ENCODE measurements around the gene PAFAH2.

Gene PAFAH2

GRCh38 chr1:26003262-26003661, 5.4 kb upstream of the PAFAH2 start:
- no peak overlapping the region for H3K4me3 ChIP-seq (ENCODE audit: low read depth, low read length)
- DNase-seq (ENCODE audit: low read depth) = no peak

DNA sequence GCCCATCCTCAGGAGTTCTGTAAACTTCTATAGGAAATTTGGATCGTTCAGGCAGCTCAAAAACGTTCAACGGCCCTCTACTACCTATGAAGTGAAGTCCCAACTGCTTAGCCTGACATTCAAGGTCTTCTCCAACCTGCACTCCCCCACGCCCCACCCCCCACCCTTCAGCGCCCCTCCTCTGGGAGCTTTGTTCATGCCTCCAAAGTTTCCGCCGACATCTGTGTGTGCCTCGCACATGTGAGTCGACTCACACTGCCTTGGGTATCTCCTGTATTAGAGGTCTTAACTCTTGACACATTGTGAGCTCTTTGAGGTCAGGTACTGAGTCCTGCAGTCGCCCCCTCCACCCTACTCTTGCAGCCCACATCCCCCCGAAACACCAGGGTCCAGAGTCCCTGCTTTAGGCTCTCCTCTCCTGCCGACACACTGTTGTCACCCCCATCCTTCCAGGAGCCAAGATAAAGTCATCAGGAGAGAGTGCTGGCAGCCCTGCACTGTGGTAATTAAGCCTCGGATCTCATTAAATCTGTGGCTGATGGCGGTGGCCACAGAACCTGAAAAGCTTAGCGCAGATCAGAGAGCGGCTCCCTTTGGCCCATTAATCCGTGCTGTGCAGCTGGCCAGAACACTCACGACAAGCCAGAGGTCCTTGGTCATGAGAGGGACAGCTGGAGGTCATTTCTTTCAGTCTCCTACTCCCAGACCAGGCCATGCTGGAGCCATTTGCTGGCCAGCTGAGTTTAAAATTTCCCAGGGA, 1.4 kb upstream of the PAFAH2 start:
- no peak overlapping the region for H3K4me3 ChIP-seq (ENCODE audit: low read depth, low read length)
- TF ChIP-seq, protein P1, sequence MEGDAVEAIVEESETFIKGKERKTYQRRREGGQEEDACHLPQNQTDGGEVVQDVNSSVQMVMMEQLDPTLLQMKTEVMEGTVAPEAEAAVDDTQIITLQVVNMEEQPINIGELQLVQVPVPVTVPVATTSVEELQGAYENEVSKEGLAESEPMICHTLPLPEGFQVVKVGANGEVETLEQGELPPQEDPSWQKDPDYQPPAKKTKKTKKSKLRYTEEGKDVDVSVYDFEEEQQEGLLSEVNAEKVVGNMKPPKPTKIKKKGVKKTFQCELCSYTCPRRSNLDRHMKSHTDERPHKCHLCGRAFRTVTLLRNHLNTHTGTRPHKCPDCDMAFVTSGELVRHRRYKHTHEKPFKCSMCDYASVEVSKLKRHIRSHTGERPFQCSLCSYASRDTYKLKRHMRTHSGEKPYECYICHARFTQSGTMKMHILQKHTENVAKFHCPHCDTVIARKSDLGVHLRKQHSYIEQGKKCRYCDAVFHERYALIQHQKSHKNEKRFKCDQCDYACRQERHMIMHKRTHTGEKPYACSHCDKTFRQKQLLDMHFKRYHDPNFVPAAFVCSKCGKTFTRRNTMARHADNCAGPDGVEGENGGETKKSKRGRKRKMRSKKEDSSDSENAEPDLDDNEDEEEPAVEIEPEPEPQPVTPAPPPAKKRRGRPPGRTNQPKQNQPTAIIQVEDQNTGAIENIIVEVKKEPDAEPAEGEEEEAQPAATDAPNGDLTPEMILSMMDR (IDR thresholded peaks at IDR 0.05; ENCODE audit: insufficient read depth, low read depth, low read length, missing control alignments) = no peak
- DNase-seq (ENCODE audit: low read depth) = no peak

More at GRCh38 chr1:26003262-26003661, 5.4 kb upstream of the PAFAH2 start:
- TF ChIP-seq, protein P1 (IDR thresholded peaks at IDR 0.05; ENCODE audit: insufficient read depth, low read depth, low read length, missing control alignments) = no peak

DNA sequence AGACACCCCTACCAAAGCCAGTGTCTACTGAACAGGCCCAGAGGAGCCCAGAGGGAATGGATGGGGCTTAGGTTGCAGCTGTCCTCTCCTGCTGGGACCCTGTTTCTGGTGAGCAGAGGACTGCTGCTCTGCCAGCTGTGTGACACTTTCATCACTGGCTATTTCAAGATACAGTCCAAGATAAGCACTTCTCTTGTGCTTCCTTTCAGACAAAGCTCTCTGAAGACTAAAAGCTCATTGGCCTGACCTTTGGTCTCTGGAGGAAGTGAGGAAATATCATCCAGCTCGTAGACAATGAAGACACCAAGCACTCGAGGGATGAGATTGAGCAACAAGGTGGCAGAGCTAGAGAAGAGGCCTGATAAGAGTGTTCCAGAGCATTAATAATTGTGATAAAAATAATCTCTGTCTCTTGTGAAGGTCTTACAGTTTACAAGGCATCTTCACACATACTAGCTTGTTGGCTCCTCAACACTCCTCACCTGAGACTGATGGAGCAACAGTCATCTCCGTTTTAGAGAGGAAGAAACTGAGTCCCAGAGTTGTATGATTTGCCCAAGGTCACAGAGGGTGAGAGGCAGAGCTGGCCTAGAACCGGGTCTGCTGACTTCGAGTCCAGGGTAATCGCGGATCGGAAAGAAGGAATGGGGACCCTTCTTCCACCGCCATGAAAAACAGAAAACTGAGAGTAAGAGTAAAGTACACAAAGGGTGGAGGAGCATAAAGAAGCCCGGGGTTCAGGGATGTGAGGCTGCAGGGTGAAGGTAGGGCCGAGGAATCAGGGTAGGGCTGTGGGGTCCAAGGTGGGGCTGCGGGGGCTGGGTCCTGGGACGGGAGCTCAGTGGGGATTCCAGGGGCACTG, 666 bp downstream of the PAFAH2 start:
- peak; percentile 56 for DNase-seq (ENCODE audit: low read depth)
- H3K4me3 ChIP-seq (ENCODE audit: low read depth, low read length) = peak overlapping the region; percentile 81
- TF ChIP-seq, protein P1 (IDR thresholded peaks at IDR 0.05; ENCODE audit: insufficient read depth, low read depth, low read length, missing control alignments) = no peak

GRCh38 chr1:25994402-25995150, 3.3 kb downstream of the PAFAH2 start:
- no peak overlapping the region for H3K4me3 ChIP-seq (ENCODE audit: low read depth, low read length)
- TF ChIP-seq, protein P1 (IDR thresholded peaks at IDR 0.05; ENCODE audit: insufficient read depth, low read depth, low read length, missing control alignments) = no peak
- DNase-seq (ENCODE audit: low read depth) = no peak

DNA sequence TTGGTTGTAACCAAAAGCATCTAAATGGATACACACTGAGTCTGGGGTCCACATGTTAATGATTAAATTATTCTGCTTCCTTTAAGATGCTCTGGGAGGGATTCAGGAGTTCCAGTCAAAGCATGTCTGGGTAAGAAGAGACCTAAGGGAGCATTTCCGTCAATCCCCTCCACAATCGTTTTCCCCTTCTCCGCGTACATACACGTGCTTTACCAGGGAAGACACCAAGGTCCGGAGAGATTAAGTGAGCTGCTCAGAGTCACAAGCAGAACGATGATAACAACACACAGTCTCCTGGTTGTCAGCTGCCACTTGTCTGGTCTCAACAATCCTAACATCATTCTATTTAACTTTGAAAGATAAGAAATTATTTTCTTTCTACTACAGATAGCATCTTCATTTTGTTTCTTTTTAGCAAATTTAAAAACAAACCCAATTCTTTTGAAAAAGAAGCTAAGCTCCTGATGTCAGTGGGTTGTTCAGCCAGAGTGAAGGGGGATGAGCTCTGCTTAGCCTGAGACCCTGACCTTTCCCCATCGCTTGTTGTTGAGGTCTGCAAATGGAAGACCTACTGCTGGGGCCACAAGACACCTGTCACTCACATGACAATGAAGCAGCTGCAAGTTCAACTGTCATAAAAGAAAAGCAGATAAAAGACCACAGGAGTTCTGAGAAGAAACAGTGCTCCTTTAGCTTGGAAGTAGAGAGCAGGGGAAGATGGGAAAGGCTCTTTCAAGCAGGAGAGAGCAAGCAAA, 4.5 kb downstream of the PAFAH2 start:
- H3K4me3 ChIP-seq (ENCODE audit: low read depth, low read length) = no peak overlapping the region
- TF ChIP-seq, protein P1 (IDR thresholded peaks at IDR 0.05; ENCODE audit: insufficient read depth, low read depth, low read length, missing control alignments) = no peak
- no peak for DNase-seq (ENCODE audit: low read depth)

- TF ChIP-seq, protein P1 (IDR thresholded peaks at IDR 0.05; ENCODE audit: insufficient read depth, low read depth, low read length, missing control alignments) = no peak
- no peak for DNase-seq (ENCODE audit: low read depth)
- no peak overlapping the region for H3K4me3 ChIP-seq (ENCODE audit: low read depth, low read length)
Measured at GRCh38 chr1:25992689-25993171, 5.1 kb downstream of the PAFAH2 start.

Data from GM12865 (cell line).